GM21717 (cell line): Measurements from ENCODE around the gene RSF1.

Experiments used
- ATAC-seq: cut with Tn5 transposase; IDR thresholded peaks from one replicate; pipeline ENCODE4 v1.9.1; 2021; ENCODE audit warnings: mild to moderate bottlenecking, moderate library complexity; ENCODE audit not compliant: unreplicated experiment

RSF1 gene

DNA sequence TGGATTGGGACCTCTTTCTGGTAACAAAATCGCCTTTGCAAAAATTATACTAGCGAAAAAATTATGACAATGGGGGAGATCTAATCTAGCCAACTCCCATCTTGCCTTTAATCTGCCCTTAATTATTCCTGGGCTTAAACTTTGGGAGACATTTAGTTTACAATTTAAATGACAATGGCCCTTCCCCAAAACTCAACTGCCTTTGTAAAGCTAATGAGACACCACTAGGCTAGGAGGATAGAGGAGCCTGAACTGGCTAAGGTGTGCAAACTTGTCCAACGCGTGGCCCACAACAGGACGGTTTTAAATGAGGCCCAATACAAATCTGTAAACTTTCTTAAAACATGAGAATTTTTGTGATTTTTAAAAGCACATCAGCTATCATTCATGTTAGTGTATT lies 67.3 kb downstream of the RSF1 start:
- no peak for ATAC-seq

DNA sequence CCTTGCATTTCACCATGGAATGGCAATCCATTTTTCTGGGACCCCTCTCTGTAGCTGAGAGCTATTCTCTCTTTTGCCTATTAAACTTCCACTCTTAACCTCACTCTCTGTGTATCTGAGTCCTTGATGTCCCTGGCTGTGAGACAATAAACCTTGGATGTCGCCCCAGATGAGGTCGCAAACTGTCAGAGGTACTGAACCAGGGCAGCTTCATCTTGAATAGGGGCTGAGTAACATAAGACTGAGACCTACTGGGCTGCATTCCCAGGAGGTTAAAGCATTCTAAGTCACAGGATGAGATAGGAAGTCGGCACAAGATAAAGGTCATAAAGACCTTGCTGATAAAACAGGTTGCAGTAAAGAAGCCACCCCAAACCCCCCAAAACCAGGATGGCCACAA lies 68.0 kb downstream of the RSF1 start:
- no peak for ATAC-seq

DNA sequence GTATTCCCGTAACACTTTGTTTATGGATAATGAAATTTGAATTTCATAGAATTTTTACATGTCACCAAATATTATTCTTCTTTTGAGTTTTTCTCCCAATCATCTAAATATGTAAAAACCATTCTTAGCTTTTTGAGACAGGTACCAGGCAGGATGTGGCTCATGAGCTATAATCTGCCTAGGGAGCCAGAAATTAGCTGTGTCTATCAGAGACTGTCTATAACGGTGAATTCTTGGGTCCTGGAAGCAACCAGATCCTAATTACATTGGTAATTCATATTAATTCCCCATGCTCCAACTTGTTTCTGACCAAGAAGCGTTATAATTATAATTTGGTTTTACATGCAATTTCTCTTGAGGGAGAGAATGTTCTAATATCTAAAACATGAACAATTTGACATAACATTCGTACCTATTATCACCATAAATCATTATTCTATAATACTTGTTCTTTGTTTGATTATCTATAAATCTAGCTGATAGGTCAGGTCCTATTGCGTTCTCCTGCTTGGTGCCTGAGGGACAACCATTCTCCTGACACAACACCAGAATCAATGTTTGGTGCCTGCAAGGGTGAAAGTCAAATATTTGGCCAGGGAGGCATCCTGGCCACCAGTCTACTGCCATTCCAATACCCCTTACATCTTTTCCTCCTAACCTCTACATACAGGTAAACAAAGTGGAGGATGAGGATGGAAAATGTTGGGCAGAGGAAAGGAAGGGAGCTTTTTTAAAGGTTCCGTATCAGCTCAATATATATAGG lies 69.9 kb downstream of the RSF1 start:
- no peak for ATAC-seq

DNA sequence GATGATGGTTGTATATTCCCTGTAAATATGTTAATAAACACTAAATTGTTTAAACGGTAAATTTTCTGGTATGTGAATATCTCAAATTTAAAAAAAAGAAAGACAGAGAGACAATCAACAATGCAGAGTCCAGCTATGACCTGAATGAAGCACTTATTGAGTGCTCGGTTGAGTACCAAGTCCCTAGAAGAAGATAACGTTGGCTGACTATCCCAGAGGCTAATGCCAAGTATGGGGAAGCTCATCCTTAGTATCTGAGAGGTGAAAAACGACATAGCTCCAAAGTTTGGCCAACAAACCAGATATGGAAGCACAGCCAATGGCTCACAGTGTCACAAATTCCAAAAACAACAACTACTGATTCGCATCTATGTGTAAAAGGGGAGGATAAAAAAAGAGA lies 71.3 kb downstream of the RSF1 start:
- no peak for ATAC-seq

DNA sequence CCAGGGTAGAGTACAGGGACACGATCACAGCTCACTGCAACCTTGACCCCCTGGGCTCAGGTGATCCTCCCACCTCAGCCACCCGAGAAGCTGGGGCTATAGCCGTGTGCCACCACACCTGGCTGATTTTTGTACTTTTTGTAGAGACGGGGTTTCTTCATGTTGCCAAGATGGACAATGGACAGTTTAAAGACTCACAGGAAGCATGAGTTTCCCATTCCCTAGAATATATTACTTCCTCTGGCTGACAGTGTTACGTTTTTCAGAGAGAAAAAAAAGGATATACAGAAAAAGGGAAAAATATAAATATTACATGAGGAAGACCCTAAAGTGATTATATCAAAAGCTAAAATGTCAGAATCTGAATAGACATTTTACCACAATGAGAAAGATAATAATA lies 72.3 kb downstream of the RSF1 start:
- ATAC-seq: no peak

DNA sequence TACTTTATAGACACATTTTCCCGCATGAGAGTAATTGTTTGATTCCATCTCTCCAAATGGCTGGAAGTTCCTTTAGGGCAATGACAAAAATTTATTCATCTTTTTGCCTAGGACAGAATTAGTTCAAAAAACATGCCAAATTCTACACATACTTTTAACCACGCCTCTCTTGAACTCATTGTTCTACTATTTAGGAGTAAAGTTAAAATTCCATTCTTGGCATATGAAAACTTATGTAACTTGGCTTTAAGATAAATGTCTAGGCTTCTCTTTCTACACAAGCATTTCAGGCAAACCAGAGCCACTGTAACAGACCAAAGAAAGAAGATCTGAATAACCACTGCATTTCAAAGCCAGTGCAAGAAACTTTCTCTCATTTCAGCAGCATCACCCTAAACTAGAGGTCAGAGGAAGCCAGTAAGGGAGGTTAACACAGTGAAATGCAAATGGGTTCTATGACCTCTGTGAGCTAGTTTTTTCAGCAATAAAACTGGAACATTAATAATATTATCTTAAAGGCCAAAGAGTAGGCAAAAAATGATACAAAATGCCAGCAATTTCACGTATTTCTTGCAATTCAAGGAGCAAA lies 73.0 kb downstream of the RSF1 start:
- no peak for ATAC-seq

DNA sequence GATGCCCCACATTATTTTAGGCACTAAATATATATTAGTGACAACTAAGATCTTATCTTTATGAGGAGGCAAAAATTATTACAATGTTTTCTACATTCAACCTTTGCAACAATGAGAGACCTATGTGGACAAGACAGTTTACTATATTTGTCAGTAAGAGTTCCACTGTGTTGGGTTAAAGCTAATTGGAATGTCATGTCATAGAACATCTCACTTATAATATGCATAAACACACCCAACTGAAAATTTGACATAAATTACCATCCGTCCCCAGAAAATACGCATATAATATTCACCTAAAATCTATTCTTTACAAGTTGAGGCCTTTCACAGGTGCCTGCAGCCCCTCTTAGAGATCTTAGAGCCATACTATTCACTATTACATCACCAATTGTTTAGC lies 84.0 kb downstream of the RSF1 start:
- no peak for ATAC-seq

DNA sequence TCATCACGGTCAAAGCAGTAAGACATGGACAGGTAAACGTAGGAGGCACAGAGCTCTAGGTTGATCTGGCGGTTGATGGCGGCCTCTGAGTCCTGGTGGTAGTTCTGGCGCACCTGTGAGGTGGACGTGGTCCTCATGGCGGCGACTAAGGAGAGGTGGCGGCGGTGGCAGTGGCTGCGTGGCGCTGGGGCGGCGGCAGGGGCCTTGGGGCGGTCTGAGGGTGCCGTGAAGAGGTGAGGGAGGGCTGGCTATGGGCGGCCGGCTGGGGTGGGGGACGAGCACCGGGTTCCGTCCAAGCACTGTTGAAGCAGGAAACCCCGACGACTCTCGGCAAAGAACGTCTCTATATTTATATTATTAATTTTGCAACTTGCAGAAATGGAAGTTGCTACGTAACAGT lies 85.6 kb downstream of the RSF1 start:
- no peak for ATAC-seq

DNA sequence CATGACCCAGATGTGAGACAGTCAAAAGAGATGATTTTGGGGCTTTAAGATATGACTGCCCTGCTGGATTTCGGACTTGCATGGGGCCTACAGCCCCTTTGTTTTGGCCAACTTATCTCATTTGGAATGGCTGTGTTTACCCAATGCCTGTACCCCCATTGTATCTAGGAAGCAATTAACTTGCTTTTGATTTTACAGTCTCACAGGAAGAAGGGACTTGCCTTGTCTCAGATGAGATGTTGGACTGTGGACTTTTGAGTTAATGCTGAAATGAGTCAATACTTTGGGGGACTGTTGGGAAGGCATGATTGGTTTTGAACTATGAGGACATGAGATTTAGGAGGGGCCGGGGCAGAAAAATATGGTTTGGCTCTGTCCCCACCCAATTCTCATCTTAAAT lies 88.4 kb downstream of the RSF1 start:
- no peak for ATAC-seq

DNA sequence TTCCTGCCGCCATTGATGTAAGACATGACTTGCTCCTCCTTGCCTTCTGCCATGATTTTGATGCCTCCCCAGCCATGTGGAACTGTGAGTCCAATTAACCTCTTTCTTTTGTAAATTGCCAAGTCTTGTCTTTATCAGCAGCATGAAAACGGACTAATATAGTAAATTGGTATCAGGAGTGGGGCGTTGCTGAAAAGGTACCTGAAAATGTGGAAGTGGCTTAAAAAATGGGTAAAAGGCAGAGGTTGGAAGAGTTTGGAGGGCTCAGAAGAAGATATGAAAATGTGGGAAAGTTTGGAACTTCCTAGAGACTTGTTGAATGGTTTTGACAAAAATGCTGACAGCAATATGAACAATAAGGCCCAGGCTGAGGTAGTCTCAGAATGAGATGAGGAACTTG lies 89.7 kb downstream of the RSF1 start:
- no peak for ATAC-seq

DNA sequence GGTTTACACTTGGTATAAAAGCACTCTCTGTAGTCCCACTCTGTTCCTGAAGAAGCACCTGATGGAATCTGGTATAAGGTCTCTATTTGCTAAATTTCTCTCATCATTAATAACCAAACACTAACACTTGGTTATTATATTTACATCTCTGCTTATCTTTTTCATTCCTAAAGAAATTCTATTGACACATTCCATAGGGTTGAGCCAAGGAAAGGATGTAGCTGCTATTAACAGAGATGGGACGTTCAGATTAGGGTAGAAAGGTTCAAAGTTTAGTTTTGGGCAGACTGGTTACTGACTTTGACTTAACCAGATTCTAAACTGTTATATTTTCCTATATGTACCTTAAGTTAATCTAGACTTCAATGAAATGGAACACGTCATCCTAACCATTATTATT lies 91.5 kb downstream of the RSF1 start:
- no peak for ATAC-seq

DNA sequence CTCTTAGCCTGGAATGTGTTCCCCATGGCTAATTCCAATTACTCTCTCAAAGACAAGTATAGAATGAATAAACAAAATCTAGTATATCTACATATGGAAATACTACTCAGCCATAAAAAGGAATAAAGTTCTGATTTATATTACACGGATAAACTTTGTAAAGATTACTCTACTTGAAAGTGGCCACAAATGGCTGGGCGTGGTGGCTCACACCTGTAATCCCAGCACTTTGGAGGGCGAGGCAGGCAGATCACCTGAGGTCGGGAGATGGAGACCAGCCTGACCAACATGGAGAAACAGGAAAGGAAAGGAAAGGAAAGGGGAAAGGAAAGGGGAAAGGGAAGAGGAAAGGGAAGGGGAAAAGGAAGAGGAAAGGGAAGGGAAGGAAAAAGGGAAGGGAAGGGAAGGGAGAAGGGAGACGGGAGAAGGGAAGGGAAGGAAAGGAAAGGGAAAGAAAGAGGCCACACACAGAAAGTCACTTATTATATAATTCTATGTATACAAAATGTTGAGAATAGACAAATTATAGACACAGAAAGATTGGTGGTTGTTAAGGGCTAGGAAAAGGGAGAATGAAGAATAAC lies 92.2 kb downstream of the RSF1 start:
- no peak for ATAC-seq

DNA sequence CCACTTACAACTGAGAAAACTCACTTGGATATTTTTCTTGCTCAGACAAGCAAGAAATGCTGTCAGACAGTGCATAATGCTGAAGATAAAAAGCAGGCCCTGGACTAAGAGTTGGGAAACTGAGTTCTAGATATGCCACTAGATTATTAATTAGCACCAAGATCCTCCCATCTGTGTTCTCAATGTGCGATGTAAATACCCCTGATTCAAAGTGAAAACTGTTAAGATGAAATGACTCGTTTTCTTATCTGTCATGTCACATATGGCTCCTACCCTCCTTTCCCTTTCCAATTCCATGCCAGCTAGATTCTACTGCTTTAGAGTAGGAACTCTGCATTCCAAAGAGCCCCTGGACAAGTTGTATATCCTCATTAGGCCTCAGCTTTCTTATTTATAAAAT lies 94.0 kb downstream of the RSF1 start:
- ATAC-seq: peak; percentile 54

DNA sequence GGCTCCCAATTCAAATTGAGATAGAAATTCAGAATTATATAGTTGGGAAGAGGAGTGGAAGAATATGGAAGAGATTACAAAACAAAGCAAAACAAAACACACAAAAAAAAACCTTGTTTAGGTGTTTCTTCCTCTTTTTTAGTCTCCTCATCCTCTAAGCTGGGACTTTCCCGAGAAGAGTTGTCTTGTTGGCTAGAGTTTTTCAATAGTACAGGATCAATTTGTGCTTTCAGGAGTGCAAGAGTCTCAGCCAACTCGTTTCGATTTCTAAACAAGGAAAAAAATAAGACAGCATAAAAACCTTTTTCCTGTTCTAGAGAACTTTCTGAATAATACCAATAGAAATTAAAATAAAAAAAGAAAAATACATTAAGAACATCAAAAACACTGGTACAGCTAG lies 95.1 kb downstream of the RSF1 start:
- ATAC-seq: no peak

DNA sequence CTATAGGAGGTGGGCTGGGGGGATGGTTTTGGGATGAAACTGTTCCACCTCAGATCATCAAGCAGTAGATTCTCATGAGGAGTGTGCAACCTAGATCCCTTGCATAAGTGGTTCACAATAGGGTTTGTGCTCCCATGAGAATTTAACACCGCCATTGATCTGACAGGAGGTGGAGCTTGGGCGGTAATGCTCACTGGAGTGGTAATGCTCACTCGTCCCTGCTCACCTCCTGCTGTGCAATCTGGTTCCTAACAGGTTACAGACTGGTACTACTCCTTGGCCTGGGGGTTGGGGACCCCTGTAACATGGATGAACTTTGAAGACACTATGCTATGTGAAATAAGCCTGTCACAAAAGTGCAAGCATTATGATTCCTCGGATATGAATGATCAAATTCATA lies 95.9 kb downstream of the RSF1 start:
- no peak for ATAC-seq

DNA sequence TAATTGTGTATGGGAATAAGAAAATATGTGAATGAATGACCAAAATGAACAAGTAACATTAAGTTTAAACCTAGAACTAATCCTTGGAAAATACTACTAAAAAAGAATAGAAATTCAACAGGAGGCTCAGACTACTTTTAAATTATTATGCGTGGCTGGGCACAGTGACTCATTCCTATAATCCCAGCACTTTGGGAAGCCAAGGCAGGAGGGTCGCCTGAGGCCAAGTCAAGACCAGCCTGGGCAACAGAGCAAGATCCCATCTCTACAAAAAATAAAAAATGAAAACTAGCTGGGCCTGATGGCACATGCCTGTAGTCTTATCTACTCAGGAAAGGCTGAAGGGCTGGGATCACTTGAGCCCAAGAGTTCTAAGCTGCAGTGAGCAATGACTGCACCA lies 97.5 kb downstream of the RSF1 start:
- ATAC-seq: no peak

DNA sequence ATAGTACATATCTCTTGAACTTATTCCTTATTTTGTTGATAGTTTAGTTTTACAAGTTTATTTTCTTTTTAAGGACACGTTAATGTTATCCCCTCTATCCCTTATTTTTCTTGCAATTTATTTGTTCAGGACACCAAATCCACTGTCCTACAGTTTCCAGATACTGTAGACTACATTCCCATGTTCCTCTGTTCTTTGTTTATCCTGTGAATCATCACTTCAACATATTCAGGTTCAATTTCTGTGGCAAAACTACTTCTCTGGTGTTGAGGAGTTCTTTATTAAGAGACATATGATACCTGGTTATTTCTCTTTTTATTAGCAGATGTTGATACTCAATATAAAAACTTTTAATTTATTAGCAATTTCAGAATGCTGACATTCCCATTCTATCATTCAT lies 110.2 kb downstream of the RSF1 start:
- ATAC-seq: no peak

DNA sequence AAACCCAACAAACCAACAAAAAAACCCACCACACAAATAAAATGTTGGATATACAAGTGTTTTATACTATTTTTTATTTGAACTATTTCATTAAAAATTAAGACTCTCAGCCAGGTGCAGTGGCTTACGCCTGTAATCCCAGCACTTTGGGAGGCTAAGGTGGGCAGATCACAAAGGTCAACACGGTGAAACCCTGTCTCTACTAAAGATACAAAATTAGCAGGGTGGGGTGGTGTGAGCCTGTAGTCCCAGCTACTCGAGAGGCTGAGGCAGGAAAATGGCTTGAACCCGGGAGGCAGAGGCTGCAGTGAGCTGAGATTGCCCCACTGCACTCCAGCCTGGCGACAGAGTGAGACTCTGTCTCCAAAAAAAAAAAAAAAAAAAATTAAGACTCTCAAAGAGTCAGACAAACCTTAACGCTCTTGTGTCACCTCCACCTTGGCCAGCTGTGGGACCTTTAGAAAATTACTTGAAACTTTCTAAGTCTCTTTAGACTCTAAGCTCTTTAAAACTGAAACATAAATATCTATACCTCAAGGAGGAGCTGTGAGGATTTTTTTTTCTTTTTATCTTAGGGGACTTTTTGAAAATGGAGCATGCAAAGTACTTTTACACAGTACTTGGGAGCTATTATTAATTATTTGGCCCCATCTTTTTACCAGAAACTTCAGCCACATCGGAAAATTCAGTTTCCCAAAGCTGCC lies 114.5 kb downstream of the RSF1 start:
- no peak for ATAC-seq

DNA sequence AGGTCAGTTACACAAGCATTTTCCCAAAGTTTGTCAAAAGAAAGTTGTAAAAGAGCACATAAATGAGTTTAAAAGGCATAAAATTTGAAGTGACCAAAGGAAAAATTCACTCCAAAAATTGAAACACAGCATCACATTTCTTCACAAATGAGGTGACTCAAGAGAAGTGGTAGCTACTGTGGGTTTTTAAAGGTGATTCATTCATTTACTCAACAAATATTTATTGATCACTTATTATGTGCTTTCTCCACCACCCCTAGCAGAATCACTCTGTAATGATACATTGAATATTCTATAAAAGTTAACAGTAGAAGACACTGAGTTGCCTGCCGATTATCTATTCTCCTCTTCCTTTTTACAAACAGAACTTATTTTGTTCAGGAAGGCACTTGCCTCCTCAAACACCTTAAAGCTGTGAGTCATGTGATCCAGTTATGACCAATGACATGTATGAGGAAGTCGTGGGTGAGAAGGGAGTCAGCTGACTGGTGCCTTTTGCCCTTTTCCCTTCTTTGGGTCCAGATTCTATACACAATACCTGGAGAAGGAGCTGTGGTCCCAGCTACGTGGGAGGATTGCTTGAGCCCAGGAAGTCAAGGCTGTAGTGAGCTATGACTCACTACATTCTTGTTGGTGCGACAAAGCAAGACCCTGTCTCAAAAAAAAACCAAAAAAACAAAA lies 115.2 kb downstream of the RSF1 start:
- ATAC-seq: no peak

DNA sequence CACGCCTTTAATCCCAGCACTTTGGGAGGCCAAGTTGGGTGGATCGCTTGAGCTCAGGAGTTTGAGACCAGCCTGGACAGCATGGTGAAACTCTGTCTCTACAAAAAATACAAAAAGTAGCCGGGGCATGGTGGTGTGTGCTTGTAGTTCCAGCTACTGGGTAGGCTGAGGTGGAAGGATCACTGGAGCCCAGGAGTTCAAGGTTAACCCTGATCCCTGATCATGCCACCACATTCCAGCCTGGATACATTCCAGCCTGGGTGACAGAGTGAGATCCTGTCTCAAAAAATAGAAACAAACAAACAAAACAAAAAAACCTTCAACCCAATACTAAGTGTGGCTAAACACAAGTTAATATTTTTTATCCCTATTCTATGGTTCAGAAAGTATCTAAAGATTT lies 116.5 kb downstream of the RSF1 start:
- no peak for ATAC-seq

DNA sequence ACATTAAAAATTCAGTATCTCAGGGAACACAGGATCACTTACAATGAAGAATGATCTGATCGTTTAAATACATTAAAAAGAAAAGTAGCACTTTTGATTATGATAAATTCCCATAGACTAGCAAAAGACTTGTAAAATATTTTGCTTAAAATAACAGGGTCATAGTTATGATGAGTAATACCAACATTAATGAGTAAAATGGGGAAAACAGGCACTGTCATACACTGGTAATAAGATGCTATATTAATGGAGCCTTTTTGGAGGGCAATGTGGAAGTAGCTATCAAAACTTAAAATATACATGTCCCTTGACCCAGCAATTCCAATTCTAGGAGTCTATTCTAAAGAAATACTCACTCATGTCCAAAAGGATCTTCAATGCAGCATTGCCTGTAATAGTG lies 121.1 kb downstream of the RSF1 start:
- no peak for ATAC-seq
